HepG2 (cell line): ENCODE measurements around the gene KIF9. TPM values are rescaled to one million over a fixed set of nuclear protein-coding genes. Genes with fewer than 3 reads are reported as not detected.

Experiments
- ATAC-seq: fragments of 200-7000 bp; cut with Tn5 transposase; 3 replicates; pipeline ENCODE4 v1.9.1; 2020; ENCODE audit warnings: mild to moderate bottlenecking, moderate library complexity
- BruUV-seq: library from RNA; stranded (reverse); fragments of 400-500 nt; replicated peaks from 2 replicates; lab custom pipeline; 2021; lab: Mats Ljungman, UMichigan
- CTCF ChIA-PET: fragments of 300-600 bp; formaldehyde crosslinking; extraction: SDS; loops from one replicate; lab custom pipeline; 2021; ENCODE audit warnings: low total read pairs, inconsistent platforms, low intra/inter-chr PET ratio; lab: Yijun Ruan, JAX
- POLR2A ChIA-PET: fragments of 350-600 bp; sonication (Branson Sonifier 250); formaldehyde crosslinking; loops from one replicate; lab custom pipeline; 2020; ENCODE audit warnings: antibody characterized with exemption, inconsistent platforms; lab: Yijun Ruan, JAX
- DNase-seq: peaks from one replicate; pipeline ENCODE4 v3.0.0-alpha.2; 2015; ENCODE audit warnings: low spot score
- FAIRE-seq: peaks from 3 replicates; lab custom pipeline; 2011; peaks lifted over from hg19 to GRCh38; lab: Jason Lieb, UNC
- H2AFZ ChIP-seq: one replicate; pipeline ENCODE4 v1.6.1; 2011; ENCODE audit warnings: low read length, inconsistent platforms
- H3K27ac ChIP-seq: fragments of 300-600 bp; 3 replicates; pipeline ENCODE4 v1.8.0; 2011; ENCODE audit warnings: mixed run types, mild to moderate bottlenecking, mixed read lengths, low read length, inconsistent platforms; ENCODE audit not compliant: insufficient read depth; ENCODE audit errors: extremely low read length
- H3K27me3 ChIP-seq, 2 experiments: fragments of 200-600 bp in 1 of 2; 2 replicates in 1 of 2; 3 replicates in 1 of 2; pipeline versions ENCODE4 v1.6.0 to v1.8.0; 2011; ENCODE audit warnings: low read length in 2 of 2, mild to moderate bottlenecking in 2 of 2, moderate library complexity in 2 of 2, inconsistent platforms in 1 of 2; ENCODE audit not compliant: insufficient read depth in 2 of 2, control insufficient read depth in 1 of 2
- H3K36me3 ChIP-seq, 2 experiments: fragments of 200-600 bp in 1 of 2; replicated peaks in 1 of 2; 2 replicates in 1 of 2; 3 replicates in 1 of 2; pipeline versions ENCODE4 v1.5.1 to v1.8.0; 2011; ENCODE audit warnings: low read length in 2 of 2, inconsistent platforms in 1 of 2; ENCODE audit not compliant: insufficient read depth in 2 of 2, control insufficient read depth in 1 of 2
- H3K4me1 ChIP-seq: 2 replicates; pipeline ENCODE4 v1.5.1; 2012; ENCODE audit warnings: low read length, inconsistent platforms; ENCODE audit not compliant: insufficient read depth
- H3K4me2 ChIP-seq: 2 replicates; pipeline ENCODE4 v1.6.0; 2011; ENCODE audit warnings: low read depth, low read length, inconsistent platforms
- H3K4me3 ChIP-seq, 3 experiments: fragments of 200-600 bp in 1 of 3; sonication (generic), shearing (Covaris generic) in 1 of 3; replicated peaks in 1 of 3; 2 replicates each; pipeline ENCODE4 v1.5.1; 2011 to 2016; ENCODE audit warnings: low read length in 3 of 3, inconsistent platforms in 2 of 3, low read depth in 2 of 3, mild to moderate bottlenecking in 2 of 3, control low read depth in 1 of 3, mixed read lengths in 1 of 3; ENCODE audit not compliant: insufficient read depth in 1 of 3
- H3K79me2 ChIP-seq: one replicate; pipeline ENCODE4 v1.6.1; 2011; ENCODE audit warnings: low read length, inconsistent platforms; ENCODE audit not compliant: insufficient read depth
- H3K9ac ChIP-seq: 2 replicates; pipeline ENCODE4 v1.6.0; 2011; ENCODE audit warnings: mild to moderate bottlenecking, low read depth, low read length, inconsistent platforms; ENCODE audit not compliant: insufficient read depth
- H3K9me3 ChIP-seq: 2 replicates; pipeline ENCODE4 v1.5.1; 2012; ENCODE audit warnings: mild to moderate bottlenecking, low read length
- H4K20me1 ChIP-seq: 2 replicates; pipeline ENCODE4 v1.6.0; 2011; ENCODE audit warnings: inconsistent platforms, mild to moderate bottlenecking, low read length, moderate library complexity; ENCODE audit not compliant: insufficient read depth
- ATF6 ChIP-seq: sonication (generic); formaldehyde crosslinking; conservative IDR thresholded peaks from 2 replicates; pipeline ENCODE4 v1.4.0; 2020; ENCODE audit warnings: missing genetic modification reagents
- EED ChIP-seq: sonication (generic); formaldehyde crosslinking; IDR thresholded peaks from 2 replicates; pipeline ENCODE4 v1.5.0; 2020; ENCODE audit warnings: mild to moderate bottlenecking, missing genetic modification reagents
- GABPA ChIP-seq, 2 experiments: IDR thresholded peaks; 2 replicates each; pipeline ENCODE4 v1.6.1; 2011 to 2016; ENCODE audit warnings: low read depth in 2 of 2, low read length in 1 of 2, missing biosample characterization in 1 of 2, missing genetic modification characterization in 1 of 2
- HNRNPUL1 ChIP-seq: fragments of 200-400 bp; formaldehyde crosslinking; IDR thresholded peaks from 2 replicates; pipeline ENCODE4 v1.6.1; 2017; ENCODE audit warnings: low read depth, mild to moderate bottlenecking, low read length, moderate library complexity
- NCOR1 ChIP-seq: fragments of 200-600 bp; sonication (generic); IDR thresholded peaks from 2 replicates; pipeline ENCODE4 v1.7.0; 2017; ENCODE audit warnings: antibody characterized with exemption, low read length, borderline replicate concordance
- NPAS2 ChIP-seq: sonication (generic); formaldehyde crosslinking; IDR thresholded peaks from 2 replicates; pipeline ENCODE4 v1.8.0; 2022; ENCODE audit warnings: mild to moderate bottlenecking, missing genetic modification reagents, borderline replicate concordance
- NR2C2 ChIP-seq: sonication (generic); formaldehyde crosslinking; IDR thresholded peaks from 2 replicates; pipeline ENCODE4 v1.4.0; 2020; ENCODE audit warnings: missing genetic modification reagents, mild to moderate bottlenecking, moderate library complexity, borderline replicate concordance
- SNAPC5 ChIP-seq: sonication (generic); formaldehyde crosslinking; IDR thresholded peaks from 2 replicates; pipeline ENCODE4 v1.8.1; 2023; ENCODE audit warnings: mild to moderate bottlenecking, missing genetic modification reagents, borderline replicate concordance
- TAF1 ChIP-seq: sonication (generic); formaldehyde crosslinking; IDR thresholded peaks from 2 replicates; pipeline ENCODE4 v1.4.0; 2020; ENCODE audit warnings: missing genetic modification reagents
- ZBTB10 ChIP-seq: sonication (generic); formaldehyde crosslinking; IDR thresholded peaks from 2 replicates; pipeline ENCODE4 v1.4.0; 2020; ENCODE audit warnings: missing genetic modification reagents, borderline replicate concordance
- ZFAT ChIP-seq: sonication (generic); formaldehyde crosslinking; conservative IDR thresholded peaks from 2 replicates; pipeline ENCODE4 v1.8.1; 2023; ENCODE audit warnings: missing genetic modification reagents, inconsistent platforms
- ZFP91 ChIP-seq: sonication (generic); formaldehyde crosslinking; IDR thresholded peaks from 2 replicates; pipeline ENCODE4 v1.9.0; 2022; ENCODE audit warnings: missing genetic modification reagents, mild to moderate bottlenecking, borderline replicate concordance
- ZNF432 ChIP-seq: sonication (generic); formaldehyde crosslinking; IDR thresholded peaks from 2 replicates; pipeline ENCODE4 v1.5.0; 2020; ENCODE audit warnings: missing genetic modification reagents, mild to moderate bottlenecking, borderline replicate concordance
- ZNF496 ChIP-seq: sonication (generic); formaldehyde crosslinking; IDR thresholded peaks from 2 replicates; pipeline ENCODE4 v1.8.1; 2023; ENCODE audit warnings: mild to moderate bottlenecking, moderate library complexity, missing genetic modification reagents; ENCODE audit not compliant: insufficient replicate concordance
- WGBS: methylation state at CpG from one replicate; pipeline ENCODE4 v1.1.6; 2017; ENCODE audit warnings: low lambda C conversion rate; 5-methylcytosine and 5-hydroxymethylcytosine counted together
- in situ Hi-C: cut with HindIII; loops from 2 replicates; pipeline ENCODE4 v1.10.0; 2017; ENCODE audit warnings: low pct_unique_long_range_greater_than_20kb; ENCODE audit not compliant: extremely low pct_ligation_motif_present
- intact Hi-C: fragments of 100-400 bp; cut with micrococcal nuclease; formaldehyde crosslinking; loops from one replicate; pipeline ENCODE4 v1.10.0; 2022; ENCODE audit not compliant: unreplicated experiment
- polyA plus RNA-seq, 8 experiments: library from polyadenylated mRNA; depleted of rRNA in 3 of 8; stranded (reverse) in 7 of 8; unstranded in 1 of 8; fragments of >200 nt; fragmentation: Illumina TruSeq in 4 of 8; extraction: Trizol in 4 of 8; gene quantifications; 2 replicates each; pipeline versions ENCODE4 v1.2.1 to v1.2.3, GENCODE V29; 2011 to 2016; ENCODE audit warnings: low read depth in 4 of 8, missing spikeins in 1 of 8, mixed read lengths in 1 of 8; ENCODE audit not compliant: insufficient read depth in 1 of 8
- total RNA-seq, 5 experiments: library from RNA; depleted of rRNA; stranded (reverse); fragments of >200 nt; fragmentation: Illumina TruSeq; extraction: Trizol; gene quantifications; 2 replicates each; pipeline ENCODE4 v1.2.3, GENCODE V29; 2016; ENCODE audit warnings: low read depth in 1 of 5

Gene KIF9
- total and polyA plus RNA-seq, 2 of the 13 experiments (the other 11 are each of a cell fraction or from before 2014, with no cell fraction given) = 5.1 to 16.9 TPM

GRCh38 chr3:47294392-47294791, 11.8 kb upstream of the KIF9 start:
- WGBS = 95% methylated on average over 3 of the region's 3 CpGs
- Histone ChIP-seq H3K4me2 (no peak overlapping the region), H3K27me3 (no peaks in the 10 kb centered on the region), H3K9ac (no peak overlapping the region), H3K27ac (no peak overlapping the region), H3K79me2 (peaks cover 31% of the 10 kb centered on the region), H3K36me3 (peaks cover 3 to 9% of the 10 kb centered on the region in 2 experiments; a peak in 4 of 5 replicates), H4K20me1 (no peaks in the 10 kb centered on the region; the same call in 1 of the 2 replicates), H3K4me1 (peaks cover 26% of the 10 kb centered on the region), H2AFZ (no peak overlapping the region), H3K4me3 (no peak overlapping the region), H3K9me3 (no peaks in the 10 kb centered on the region)
- ChIA-PET CTCF (no interaction called here), POLR2A (no interaction called here)
- FAIRE-seq = no peak
- in situ Hi-C loops (no loop called here), intact Hi-C loops (no loop called here)
- no TSS peak for BruUV-seq
- no peak for DNase-seq
- ATAC-seq = no peak
- no peak for TF ChIP-seq EED
- no peak for TF ChIP-seq GABPA (IDR thresholded peaks at IDR 0.05; ENCODE audit: low read depth, low read length)
- TF ChIP-seq GABPA (CRISPR knock-in tag; IDR thresholded peaks at IDR 0.05; ENCODE audit: low read depth) = no peak
- no peak for TF ChIP-seq NR2C2 (CRISPR knock-in tag)
- no peak for TF ChIP-seq TAF1 (CRISPR knock-in tag)
- TF ChIP-seq ZNF496 (CRISPR knock-in tag) = no peak
- no peak for TF ChIP-seq HNRNPUL1
- no peak for TF ChIP-seq ZNF432 (CRISPR knock-in tag)
- no peak for TF ChIP-seq ATF6
- TF ChIP-seq SNAPC5 = no peak
- no peak for TF ChIP-seq ZBTB10 (CRISPR knock-in tag)
- TF ChIP-seq ZFAT = no peak
- no peak for TF ChIP-seq ZFP91 (CRISPR knock-in tag)
- no peak for TF ChIP-seq NCOR1
- TF ChIP-seq NPAS2 (CRISPR knock-in tag) = no peak
